Neuron (in vitro differentiated cells): ENCODE data around the gene FABP6.

Source experiments
- H2AFZ ChIP-seq: one replicate; pipeline ENCODE4 v1.6.1; 2013; ENCODE audit warnings: low read depth, mild to moderate bottlenecking, inconsistent platforms, low read length, moderate library complexity
- H3K27me3 ChIP-seq: one replicate; pipeline ENCODE4 v1.6.1; 2013; ENCODE audit warnings: low read length; ENCODE audit not compliant: insufficient read depth
- H3K36me3 ChIP-seq: one replicate; pipeline ENCODE4 v1.6.1; 2013; ENCODE audit warnings: low read length; ENCODE audit not compliant: insufficient read depth
- H3K4me1 ChIP-seq: one replicate; pipeline ENCODE4 v1.6.1; 2013; ENCODE audit warnings: low read length; ENCODE audit not compliant: insufficient read depth
- H3K4me3 ChIP-seq: 2 replicates; pipeline ENCODE4 v1.5.1; 2013; ENCODE audit warnings: mild to moderate bottlenecking, low read length, moderate library complexity
- H3K9me3 ChIP-seq: one replicate; pipeline ENCODE4 v1.6.1; 2013; ENCODE audit warnings: low read length

Gene FABP6

GRCh38 chr5:160260006-160260775 is 30.9 kb downstream of the FABP6 start:
- H3K4me3 ChIP-seq = no peak overlapping the region
- peaks cover 17% of the 10 kb centered on the region for H3K36me3 ChIP-seq
- H2AFZ ChIP-seq = no peak overlapping the region
- H3K27me3 ChIP-seq = no peaks in the 10 kb centered on the region
- H3K9me3 ChIP-seq = no peaks in the 10 kb centered on the region
- H3K4me1 ChIP-seq = peaks cover 20% of the 10 kb centered on the region

GRCh38 chr5:160260881-160261815 is 31.8 kb downstream of the FABP6 start:
- Histone ChIP-seq H3K9me3 (no peaks in the 10 kb centered on the region), H3K36me3 (peaks cover 9% of the 10 kb centered on the region), H3K4me3 (no peak overlapping the region), H2AFZ (no peak overlapping the region), H3K27me3 (no peaks in the 10 kb centered on the region), H3K4me1 (peaks cover 24% of the 10 kb centered on the region)

- no peaks in the 10 kb centered on the region for H3K9me3 ChIP-seq
- no peak overlapping the region for H3K4me3 ChIP-seq
- H3K4me1 ChIP-seq = peaks cover 35% of the 10 kb centered on the region
- no peak overlapping the region for H2AFZ ChIP-seq
- H3K27me3 ChIP-seq = no peaks in the 10 kb centered on the region
- H3K36me3 ChIP-seq = peaks cover 9% of the 10 kb centered on the region
Measured at GRCh38 chr5:160262151-160263074, 33.1 kb downstream of the FABP6 start.

- Histone ChIP-seq H3K36me3 (peaks cover 12% of the 10 kb centered on the region), H2AFZ (no peak overlapping the region), H3K4me1 (peaks cover 35% of the 10 kb centered on the region), H3K9me3 (no peaks in the 10 kb centered on the region), H3K27me3 (no peaks in the 10 kb centered on the region), H3K4me3 (no peak overlapping the region)
Measured at GRCh38 chr5:160263326-160263855, 34.1 kb downstream of the FABP6 start.

- Histone ChIP-seq H3K27me3 (no peaks in the 10 kb centered on the region), H3K4me1 (peaks cover 31% of the 10 kb centered on the region), H3K36me3 (peaks cover 12% of the 10 kb centered on the region), H3K9me3 (no peaks in the 10 kb centered on the region), H2AFZ (no peak overlapping the region), H3K4me3 (no peak overlapping the region)
Measured at GRCh38 chr5:160266044-160266443, 36.7 kb downstream of the FABP6 start.

GRCh38 chr5:160266752-160267345 is 37.5 kb downstream of the FABP6 start:
- peaks cover 12% of the 10 kb centered on the region for H3K36me3 ChIP-seq
- H3K27me3 ChIP-seq = no peaks in the 10 kb centered on the region
- peaks cover 24% of the 10 kb centered on the region for H3K4me1 ChIP-seq
- no peak overlapping the region for H3K4me3 ChIP-seq
- no peak overlapping the region for H2AFZ ChIP-seq
- H3K9me3 ChIP-seq = no peaks in the 10 kb centered on the region

GRCh38 chr5:160268121-160268520 is 38.8 kb downstream of the FABP6 start:
- Histone ChIP-seq H3K9me3 (no peaks in the 10 kb centered on the region), H3K4me3 (no peak overlapping the region), H3K27me3 (no peaks in the 10 kb centered on the region), H3K4me1 (peaks cover 20% of the 10 kb centered on the region), H3K36me3 (peaks cover 12% of the 10 kb centered on the region), H2AFZ (no peak overlapping the region)

- Histone ChIP-seq H3K36me3 (peaks cover 12% of the 10 kb centered on the region), H3K27me3 (no peaks in the 10 kb centered on the region), H3K4me1 (peaks cover 15% of the 10 kb centered on the region)
Measured at GRCh38 chr5:160269017-160269416, 39.7 kb downstream of the FABP6 start.

GRCh38 chr5:160270704-160271103 is 41.4 kb downstream of the FABP6 start:
- Histone ChIP-seq H2AFZ (no peak overlapping the region), H3K4me3 (no peak overlapping the region), H3K9me3 (no peaks in the 10 kb centered on the region), H3K36me3 (peaks cover 12% of the 10 kb centered on the region), H3K4me1 (peaks cover 15% of the 10 kb centered on the region), H3K27me3 (no peaks in the 10 kb centered on the region)

More at GRCh38 chr5:160269017-160269416, 39.7 kb downstream of the FABP6 start:
- Histone ChIP-seq H2AFZ (no peak overlapping the region), H3K4me3 (no peak overlapping the region), H3K9me3 (no peaks in the 10 kb centered on the region)

GRCh38 chr5:160271396-160271795 is 42.1 kb downstream of the FABP6 start:
- Histone ChIP-seq H2AFZ (no peak overlapping the region), H3K9me3 (no peaks in the 10 kb centered on the region), H3K36me3 (peaks cover 12% of the 10 kb centered on the region), H3K4me3 (no peak overlapping the region), H3K4me1 (peaks cover 8% of the 10 kb centered on the region), H3K27me3 (no peaks in the 10 kb centered on the region)

GRCh38 chr5:160271836-160272235 is 42.5 kb downstream of the FABP6 start:
- H3K9me3 ChIP-seq = no peaks in the 10 kb centered on the region
- H3K27me3 ChIP-seq = no peaks in the 10 kb centered on the region
- peaks cover 12% of the 10 kb centered on the region for H3K36me3 ChIP-seq
- no peak overlapping the region for H3K4me3 ChIP-seq
- H2AFZ ChIP-seq = no peak overlapping the region
- H3K4me1 ChIP-seq = peaks cover 4% of the 10 kb centered on the region

GRCh38 chr5:160272264-160272663 is 43.0 kb downstream of the FABP6 start:
- peaks cover 15% of the 10 kb centered on the region for H3K36me3 ChIP-seq
- H3K9me3 ChIP-seq = no peaks in the 10 kb centered on the region
- no peak overlapping the region for H3K4me3 ChIP-seq
- H3K4me1 ChIP-seq = no peaks in the 10 kb centered on the region
- no peaks in the 10 kb centered on the region for H3K27me3 ChIP-seq
- H2AFZ ChIP-seq = no peak overlapping the region
